HG03066 (cell line): ENCODE results near the gene PRDM2.
"Not testable (repeated sequence)": the region's sequence is repeated elsewhere in the genome, so short reads cannot be mapped to it uniquely, and the experiment has no call there.

Experiments
- ATAC-seq: cut with Tn5 transposase; IDR thresholded peaks from one replicate; pipeline ENCODE4 v1.9.1; 2021; ENCODE audit warnings: low read depth; ENCODE audit not compliant: unreplicated experiment

Gene PRDM2

DNA sequence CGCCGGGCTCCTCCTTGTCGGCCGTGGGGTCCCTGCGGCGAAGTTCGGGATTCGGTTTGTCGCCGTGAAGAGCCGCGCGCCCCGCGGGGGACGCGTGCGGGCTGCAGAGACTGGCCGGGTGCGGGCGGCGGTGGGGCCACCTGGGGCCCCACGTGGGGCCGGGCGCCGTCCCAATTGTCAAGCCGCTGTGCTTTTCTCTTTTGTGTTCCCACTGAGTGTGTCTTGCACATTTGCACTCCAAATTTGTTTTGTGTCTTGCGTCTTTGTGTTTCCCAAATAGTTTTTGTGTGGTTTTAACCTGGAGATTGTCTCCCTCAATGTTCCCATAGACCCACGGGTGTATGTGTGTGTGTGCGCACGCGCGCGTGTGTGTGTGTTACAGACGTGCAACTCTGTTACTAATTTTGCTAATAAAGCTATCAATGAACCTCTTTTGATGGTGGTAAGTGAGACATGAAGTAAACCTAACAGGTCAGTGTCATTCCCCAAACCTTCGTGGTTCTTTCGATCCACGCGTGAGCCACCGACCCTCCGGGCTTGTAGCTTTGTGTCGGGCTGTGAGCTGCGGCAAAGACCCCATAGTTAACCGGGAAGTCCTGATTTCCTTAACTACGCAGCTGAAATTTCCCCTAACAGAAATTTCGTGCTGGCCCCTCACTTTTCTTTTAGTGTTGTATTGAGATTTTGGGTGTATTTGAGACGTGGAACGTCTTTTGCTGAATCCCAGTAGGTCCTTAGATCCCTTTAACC, 708 bp downstream of the PRDM2 start:
- ATAC-seq: peak; percentile 33

DNA sequence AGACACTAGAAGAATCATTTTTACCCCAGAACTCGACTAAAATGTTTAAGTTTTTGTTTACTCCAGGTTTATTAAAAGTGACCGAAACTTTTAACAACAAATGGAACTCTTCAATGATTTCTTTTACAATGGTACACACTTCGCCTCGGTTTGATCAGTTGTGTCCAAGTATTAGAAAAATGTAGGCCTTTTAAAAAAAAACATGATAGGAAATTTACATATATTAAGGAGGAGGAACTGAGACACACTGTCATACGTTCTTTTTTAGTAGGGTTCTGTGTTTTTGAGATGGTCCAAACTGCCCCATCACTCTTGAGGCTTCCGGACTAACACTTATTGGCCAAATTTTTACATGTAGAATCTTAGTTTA, 1.3 kb downstream of the PRDM2 start:
- ATAC-seq: no peak

DNA sequence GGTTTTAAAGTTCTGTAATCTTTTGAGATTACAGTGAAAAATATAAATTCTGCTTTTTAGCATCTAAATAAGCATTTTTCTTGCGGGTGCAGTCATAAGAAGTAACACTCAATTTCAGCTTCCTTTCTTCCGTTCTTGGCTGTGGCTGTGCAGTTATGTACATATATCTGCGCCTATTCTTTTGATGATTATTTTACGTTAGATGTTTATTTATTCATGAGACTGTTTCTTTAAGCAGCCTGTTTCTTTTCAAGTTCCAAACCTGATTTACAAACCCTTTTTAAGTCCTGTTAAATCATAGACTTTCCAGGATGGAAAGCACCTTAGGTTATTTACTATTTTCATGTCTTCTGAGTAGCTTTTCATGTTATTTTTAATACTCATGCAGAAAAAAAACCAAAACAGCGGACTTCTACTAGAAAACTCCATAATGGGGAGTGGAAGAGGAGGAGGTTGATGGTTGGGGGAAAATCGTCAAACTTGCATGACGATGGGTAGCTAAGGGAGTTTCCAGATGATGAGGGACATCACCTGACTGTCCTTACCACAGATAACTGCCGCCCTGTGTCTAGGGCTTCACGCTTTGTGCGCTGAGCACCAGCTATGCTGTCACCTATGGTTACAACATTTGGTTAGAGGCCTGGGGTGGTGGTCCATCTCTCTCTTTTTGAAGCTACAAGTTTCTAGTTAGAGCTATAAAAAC, 2.6 kb downstream of the PRDM2 start:
- ATAC-seq: peak; percentile 76

DNA sequence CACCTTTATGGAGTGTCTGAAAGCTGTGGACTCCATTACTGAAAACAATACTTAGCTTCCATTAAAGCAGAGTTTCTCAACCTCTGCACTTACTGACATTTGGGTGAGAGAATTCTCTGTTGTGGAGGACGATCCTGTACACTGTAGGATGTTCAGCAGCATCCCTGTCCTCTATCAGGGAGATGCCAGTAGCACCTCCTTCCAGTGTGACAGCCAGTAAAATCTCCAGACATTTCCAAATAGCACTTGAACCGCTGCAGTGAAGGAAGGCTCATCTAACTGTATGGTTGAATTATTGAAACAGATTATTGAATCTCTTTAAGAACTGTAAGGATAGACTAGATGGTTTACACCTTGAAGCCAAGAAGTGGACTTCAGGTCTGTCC, 3.1 kb downstream of the PRDM2 start:
- ATAC-seq: no peak

DNA sequence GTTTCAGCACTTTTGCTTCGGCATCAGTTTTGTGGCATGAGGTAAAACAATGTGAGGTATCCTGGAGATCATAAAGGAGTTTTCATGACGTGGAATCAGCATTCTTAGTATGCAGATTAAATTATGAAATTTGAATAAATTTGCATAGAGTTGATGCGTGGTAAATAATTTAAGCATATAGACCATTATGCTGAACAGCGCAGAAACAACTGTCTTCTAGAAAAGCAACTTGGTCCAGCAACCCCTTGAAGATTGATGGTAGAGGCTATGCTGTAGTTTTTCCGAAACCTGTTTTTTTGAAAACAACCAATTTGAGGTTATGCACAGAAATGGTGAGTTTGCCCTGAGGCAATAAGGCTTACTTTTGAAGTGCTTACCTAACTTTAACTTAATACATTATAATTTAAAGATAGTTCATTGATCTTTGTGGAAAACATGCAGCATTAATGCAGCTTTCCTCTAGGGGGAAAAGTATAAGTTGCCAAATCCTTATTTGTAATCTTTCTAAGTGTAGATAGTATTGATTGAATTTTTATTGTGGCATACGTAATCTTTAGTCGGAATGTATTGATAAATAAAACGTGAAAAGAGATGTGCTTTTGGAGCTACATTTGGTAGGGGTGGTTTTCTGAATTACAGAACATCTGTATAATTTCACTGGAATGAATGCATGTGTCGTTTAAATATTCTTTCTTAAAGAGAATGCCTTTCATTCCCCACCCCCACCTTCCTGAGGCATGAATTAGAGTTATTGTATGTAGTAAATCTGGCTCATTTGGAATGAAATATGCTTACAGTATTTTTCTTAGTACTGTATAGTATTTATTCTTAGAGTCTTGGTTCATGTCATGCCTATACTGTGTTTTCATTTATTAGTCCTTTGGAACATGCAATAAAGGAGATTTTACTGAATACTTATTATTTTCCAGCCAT, 3.8 kb downstream of the PRDM2 start:
- no peak for ATAC-seq

DNA sequence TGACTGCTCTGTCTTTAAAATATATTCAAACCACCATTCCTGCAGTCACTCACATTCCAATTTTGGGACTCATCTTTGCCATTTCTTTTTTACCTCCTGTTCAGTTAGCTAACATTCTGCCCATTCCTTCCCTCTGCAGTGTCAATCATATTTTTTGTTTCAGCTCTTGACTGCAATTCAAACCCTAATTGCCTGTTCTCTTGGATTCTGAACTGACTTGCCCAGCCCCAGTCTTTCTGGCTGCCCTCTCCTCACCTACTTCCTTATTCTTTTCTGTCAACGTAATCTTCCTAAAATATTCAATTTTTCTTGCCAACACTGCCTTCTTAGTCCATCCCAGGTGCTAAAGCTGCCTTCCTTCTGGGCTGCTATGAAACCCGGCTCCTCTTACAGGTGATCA, 6.1 kb downstream of the PRDM2 start:
- no peak for ATAC-seq

DNA sequence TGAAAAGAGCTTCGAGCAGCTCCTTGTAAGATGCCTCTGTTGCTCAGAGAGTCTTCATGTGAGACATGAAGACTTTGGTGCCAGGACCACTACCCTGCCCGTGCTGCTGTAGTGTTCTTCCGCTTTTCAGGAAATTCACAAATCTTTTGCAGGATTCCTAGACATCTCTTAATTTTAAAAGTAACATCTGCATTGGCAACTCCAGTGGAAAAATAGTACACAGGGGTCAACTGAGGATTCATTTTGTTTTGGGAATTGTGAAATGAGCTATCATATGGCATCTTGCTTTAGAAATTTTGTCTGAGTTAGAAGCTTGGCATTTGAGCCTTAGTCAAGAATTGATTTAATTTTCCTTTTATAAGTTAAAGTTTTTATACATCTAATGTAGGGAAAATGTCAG, 7.2 kb downstream of the PRDM2 start:
- no peak for ATAC-seq

DNA sequence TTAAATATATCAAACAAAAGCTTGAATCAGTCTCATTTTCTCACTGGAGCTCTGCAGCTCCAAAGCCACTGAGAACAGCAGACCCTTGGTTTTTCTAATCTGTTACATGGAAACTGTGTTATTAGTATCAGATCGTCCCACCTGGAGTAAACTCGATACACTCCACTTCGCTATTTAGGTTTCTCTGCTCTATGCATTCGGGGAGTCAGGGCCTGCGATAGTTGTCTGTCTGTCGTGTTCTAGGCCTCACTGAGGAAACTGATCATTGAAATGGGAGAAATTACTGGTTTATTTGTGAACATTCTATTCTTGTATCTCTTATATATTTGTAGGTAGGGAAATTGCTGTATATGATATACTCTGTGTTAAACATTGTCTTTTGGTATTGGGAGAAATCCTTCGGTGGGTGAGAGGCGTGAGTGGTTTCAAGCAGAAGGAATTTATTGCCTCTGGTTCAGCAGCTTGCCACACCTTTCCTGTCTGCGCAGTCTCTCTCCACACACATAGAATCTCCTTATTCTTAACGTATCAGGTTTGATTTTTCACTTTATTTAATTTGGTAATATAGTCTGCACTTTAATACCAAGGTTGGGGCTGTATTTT, 8.5 kb downstream of the PRDM2 start:
- no peak for ATAC-seq

DNA sequence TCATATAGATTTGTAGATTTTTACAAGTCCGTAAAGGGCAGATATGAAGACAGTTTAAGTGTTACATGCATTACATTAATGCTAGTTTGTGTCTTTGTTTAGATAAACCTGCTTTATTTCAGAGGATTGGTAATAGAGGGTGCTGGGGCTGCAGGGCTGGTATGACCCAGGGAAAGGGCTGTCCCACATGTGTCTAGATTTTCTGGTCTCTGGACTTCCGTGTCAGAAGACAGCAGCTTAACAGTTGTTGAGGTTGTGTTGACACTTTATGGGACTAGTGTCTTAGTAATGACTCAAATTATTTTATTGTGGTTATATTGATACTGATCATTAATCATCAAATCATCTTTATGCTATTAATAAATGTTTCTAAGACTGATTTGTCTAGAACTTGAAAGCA, 10.1 kb downstream of the PRDM2 start:
- ATAC-seq: no peak

DNA sequence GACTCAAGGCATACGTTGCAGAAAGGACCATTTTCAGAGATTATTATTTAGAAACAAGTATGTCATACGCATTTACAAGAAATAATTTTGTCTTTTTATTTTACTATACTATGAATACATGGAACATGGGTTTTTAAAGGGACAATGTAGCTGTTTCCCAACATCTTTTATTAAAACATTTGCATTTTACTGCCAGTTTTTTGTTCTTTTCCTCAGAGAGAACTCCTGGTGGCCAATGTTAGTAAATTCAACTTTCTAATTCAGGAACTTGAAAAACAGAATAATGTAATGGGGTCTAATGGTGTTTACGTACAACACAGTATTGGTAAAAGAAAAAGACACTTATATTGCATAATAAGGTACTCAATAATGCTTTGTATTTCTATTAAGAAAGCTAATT, 14.9 kb downstream of the PRDM2 start:
- no peak for ATAC-seq

DNA sequence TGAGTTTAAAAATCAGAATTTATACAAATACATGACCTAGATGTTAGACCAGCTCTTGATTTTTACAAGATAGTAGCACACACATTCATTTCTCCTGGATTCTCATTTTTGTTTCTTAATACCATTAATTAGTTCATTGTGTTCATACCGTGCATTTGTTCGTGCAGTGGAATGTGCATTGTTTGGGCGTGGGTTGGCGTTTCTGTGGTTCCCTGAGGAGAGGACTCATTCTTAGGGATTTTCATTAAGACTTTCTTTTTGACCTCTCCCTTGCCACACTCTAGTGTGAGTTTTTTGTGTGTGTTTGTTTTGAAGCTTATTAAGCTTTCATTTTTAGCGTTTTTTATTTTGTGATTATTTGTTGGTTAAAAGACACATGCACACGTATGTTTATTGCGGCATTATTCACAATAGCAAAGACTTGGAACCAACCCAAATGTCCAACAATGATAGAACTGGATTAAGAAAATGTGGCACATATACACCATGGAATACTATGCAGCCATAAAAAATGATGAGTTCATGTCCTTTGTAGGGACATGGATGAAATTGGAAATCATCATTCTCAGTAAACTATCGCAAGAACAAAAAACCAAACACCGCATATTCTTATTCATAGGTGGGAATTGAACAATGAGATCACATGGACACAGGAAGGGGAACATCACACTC, 15.8 kb downstream of the PRDM2 start:
- not testable (repeated sequence) for ATAC-seq

DNA sequence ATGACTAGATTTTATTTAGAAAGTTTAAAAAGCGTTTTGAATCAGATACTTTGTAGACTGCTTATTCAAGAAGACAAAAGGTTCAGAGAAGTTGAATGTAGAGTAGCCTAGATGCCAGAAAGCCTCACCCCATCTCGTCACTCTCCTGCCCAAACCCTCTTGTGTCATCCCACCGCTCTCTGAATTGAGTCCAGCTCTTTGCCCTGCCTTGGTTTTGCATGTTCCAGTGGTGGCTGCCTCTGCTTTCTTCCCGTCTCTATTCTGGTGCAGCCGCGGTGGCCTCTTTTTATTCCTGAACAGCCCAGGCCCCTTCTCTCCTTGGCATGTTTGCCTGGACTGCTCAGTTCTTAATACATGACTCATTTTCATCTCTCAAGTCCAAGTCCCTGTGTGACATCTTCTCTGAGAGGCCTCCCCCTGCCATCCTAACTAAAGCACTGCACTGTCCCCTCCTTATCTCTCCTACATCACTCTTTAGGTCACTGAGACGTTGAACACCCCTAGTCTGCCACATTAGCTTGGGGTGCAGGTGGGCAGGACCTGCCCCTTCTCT, 22.9 kb downstream of the PRDM2 start:
- ATAC-seq: no peak

DNA sequence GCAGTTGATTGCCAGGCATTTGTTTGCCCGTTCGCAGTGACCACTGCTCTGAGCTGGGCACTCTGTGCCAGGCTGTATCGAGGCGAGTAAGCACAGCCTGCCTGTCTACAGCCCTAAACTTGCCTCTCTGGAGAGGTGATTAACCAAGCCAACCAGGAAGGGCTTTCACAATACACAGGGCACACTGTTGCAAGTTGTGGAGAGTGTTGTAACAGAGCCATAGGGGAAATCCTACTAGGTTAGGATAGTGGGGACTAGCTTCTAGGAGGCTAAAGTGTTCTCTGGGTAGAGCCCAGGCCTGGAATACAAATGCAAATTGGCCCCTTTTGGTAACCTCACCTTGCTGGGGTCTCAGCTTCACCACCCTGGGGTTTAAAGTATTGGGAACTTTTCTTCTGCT, 23.8 kb downstream of the PRDM2 start:
- ATAC-seq: no peak

DNA sequence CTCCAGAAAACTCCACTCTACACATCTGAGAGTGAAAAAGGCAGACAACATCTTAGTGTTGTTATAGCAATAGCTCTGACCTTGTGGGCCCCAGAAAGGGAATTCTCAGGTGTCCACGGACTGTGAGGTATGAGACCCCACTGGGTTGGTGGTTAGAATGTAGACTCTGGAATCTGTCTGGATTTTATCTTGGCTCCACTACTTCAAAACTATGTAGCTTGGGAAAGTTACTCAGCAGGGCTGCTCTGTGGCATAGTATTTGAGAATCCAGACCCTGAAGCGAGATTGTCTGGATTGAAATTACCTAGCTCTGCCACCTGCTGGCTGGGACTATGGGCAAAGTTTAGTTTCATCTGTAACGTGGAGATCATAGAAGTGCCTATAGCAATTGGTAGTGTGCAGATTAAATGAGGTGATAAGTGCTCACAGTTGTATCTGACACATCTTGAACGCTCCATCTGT, 25.8 kb downstream of the PRDM2 start:
- no peak for ATAC-seq

DNA sequence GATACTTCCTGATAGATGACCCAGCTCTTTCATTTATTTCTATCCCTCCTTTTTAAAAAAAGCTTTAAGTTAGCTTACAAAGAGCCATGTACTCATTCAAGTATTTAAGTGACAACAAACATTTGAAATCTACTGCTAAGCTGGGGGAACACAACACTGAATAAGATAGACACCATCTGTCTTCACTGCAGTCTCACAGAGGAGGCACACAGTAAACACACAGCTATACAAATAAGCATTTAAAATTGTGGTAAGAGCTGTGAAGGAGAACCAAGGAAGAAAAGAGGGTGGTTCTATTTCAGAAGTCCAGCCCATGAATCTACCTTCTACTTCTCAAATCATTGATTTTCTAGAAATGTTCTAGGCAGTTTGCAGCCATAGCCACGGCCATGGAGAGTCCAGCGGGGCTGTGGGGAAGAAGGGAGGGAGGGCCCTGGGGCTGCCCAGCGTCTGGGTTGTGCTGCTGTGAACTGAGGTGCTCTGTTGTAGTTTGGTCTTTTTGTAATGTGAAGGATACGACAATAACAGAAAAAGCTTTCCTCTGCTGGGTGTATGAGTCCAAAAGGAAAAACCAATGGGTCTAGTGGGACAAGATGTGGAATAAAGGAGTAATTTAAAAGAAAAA, 28.2 kb downstream of the PRDM2 start:
- no peak for ATAC-seq

DNA sequence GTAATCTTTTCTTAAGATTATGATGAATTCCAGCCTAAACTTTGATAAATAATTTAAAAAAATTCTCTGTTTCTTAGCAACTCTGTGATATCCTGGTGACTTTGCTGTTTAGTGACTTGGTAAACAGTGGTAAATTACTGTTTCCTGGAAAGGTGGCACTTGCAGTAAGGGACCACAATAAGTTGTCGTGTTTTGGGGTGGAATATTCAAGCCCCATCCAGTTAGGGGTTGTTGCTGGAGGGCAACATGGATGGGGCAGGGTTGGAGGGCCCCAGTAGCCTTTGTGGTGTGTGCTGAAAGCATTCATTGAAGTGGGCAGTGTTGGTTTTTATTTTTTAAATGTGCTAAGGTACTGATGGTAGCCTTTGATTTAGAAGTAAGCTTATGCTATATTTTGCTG, 30.3 kb downstream of the PRDM2 start:
- peak; percentile 5 for ATAC-seq

DNA sequence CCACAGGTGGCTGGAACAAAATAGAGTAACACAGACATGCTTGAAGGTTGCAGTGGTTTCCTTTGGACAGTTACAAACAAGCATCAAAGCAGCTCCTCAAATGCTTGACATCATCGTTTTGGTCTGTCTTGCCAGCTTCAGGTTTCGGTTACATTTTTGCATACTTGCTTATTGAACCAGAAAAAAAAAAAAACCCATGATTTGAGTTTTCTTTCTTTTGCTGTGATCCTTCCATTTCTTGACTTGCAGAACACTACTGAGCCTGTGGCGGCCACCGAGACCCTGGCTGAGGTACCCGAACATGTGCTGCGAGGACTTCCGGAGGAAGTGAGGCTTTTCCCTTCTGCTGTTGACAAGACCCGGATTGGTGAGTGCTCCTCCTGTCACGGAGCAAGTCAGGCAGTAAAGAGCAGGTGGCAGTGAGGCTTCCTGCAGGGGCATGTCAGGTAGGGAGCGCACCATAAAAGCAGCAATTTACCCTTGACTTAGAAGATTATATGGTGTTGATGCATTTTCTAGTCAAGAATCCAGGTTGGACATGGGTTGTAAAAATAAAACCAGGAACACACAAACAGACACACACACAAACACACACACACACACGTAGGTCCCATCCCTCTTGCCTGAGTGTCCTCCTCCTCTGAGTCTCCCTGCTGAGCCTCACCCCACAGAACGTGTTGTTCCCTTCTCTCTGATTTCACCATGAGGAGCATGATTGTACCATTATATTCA, 30.9 kb downstream of the PRDM2 start:
- peak; percentile 89 for ATAC-seq

DNA sequence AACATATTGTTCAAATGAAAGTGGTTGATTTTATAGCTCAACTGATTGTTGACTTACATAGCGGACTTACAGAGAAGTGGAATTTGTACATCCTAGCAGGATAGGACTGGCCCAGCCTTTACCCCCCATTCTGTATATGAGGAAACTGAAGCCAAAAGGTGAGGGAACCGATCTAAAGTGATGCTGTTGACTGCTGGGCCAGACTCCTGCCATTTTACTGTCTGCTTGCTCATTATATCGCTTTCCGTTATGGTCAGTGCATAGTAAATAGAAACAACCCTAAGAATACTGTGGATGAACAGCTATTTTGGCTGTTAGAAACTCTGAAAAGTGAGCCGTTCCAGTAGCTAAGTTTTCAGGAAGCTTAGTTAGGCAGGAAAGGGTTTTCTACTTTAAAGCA, 31.9 kb downstream of the PRDM2 start:
- ATAC-seq: no peak
